Stimulated activated CD8-positive, alpha-beta memory T cell treated with anti-CD3 and anti-CD28 coated beads, Interleukin-12 subunit alpha, Interleukin-12 subunit beta, amount 100 ng/mL, for 24 hours (primary cell): ENCODE measurements around the gene MIS18A.
"Not testable (repeated sequence)": the region's sequence is repeated elsewhere in the genome, so short reads cannot be mapped to it uniquely, and the experiment has no call there.

Experiments
- DNase-seq: peaks from one replicate; pipeline ENCODE4 v3.0.0-alpha.2; 2020; ENCODE audit errors: extremely low read depth

Gene MIS18A

GRCh38 chr21:32278518-32279376 is at the start of gene MIS18A:
Gene MIS18A (minus strand): TSS chr21:32279049. CDS start chr21:32279014, 35 bp downstream.
- peak; percentile 98 for DNase-seq

- DNase-seq: no peak
These were observed 49.7 kb upstream of the MIS18A start for GRCh38 chr21:32328595-32328994.

- no peak for DNase-seq
These were observed 46.9 kb upstream of the MIS18A start for GRCh38 chr21:32325706-32326105.

GRCh38 chr21:32322676-32323075 is 43.8 kb upstream of the MIS18A start:
- no peak for DNase-seq

- no peak for DNase-seq
These were observed 43.3 kb upstream of the MIS18A start for GRCh38 chr21:32322103-32322502.

- no peak for DNase-seq
These were observed 42.6 kb upstream of the MIS18A start for GRCh38 chr21:32321480-32321879.

- DNase-seq: no peak
These were observed 41.9 kb upstream of the MIS18A start for GRCh38 chr21:32320726-32321125.

GRCh38 chr21:32320059-32320458 is 41.2 kb upstream of the MIS18A start:
- DNase-seq: no peak

GRCh38 chr21:32319012-32319411 is 40.2 kb upstream of the MIS18A start:
- no peak for DNase-seq

GRCh38 chr21:32317726-32318125 is 38.9 kb upstream of the MIS18A start:
- DNase-seq: no peak

- no peak for DNase-seq
These were observed 37.7 kb upstream of the MIS18A start for GRCh38 chr21:32316361-32317215.

GRCh38 chr21:32315511-32316281 is 36.8 kb upstream of the MIS18A start:
- DNase-seq: no peak

- DNase-seq: no peak
These were observed 36.0 kb upstream of the MIS18A start for GRCh38 chr21:32314806-32315205.

- DNase-seq: no peak
These were observed 34.1 kb upstream of the MIS18A start for GRCh38 chr21:32312976-32313375.

- no peak for DNase-seq
These were observed 33.5 kb upstream of the MIS18A start for GRCh38 chr21:32312326-32312725.

- DNase-seq: no peak
These were observed 32.8 kb upstream of the MIS18A start for GRCh38 chr21:32311621-32312020.

- DNase-seq: not testable (repeated sequence)
These were observed 32.1 kb upstream of the MIS18A start for GRCh38 chr21:32310976-32311375.

- no peak for DNase-seq
These were observed 31.1 kb upstream of the MIS18A start for GRCh38 chr21:32309906-32310460.

GRCh38 chr21:32308696-32309095 is 29.8 kb upstream of the MIS18A start:
- DNase-seq: no peak

GRCh38 chr21:32307706-32308105 is 28.9 kb upstream of the MIS18A start:
- no peak for DNase-seq

GRCh38 chr21:32306021-32306780 is 27.4 kb upstream of the MIS18A start:
- DNase-seq: no peak
